ENCODE data around the gene VPS8.

The VPS8 gene

GRCh38 chr3:184769382-184770170, 42.4 kb upstream of the VPS8 start:
- Histone ChIP-seq H3F3A (ENCODE audit: insufficient read depth) (no peaks in the 10 kb centered on the region), H3K36me3 (ENCODE audit: low read length) (no peaks in the 10 kb centered on the region), H3K4me3 (ENCODE audit: insufficient read depth, low read length, poor library complexity, severe bottlenecking) (no peak overlapping the region), H3K27ac (ENCODE audit: low read depth, low read length) (no peak overlapping the region), H3K9ac (ENCODE audit: low read length) (no peak overlapping the region), H3K9me3 (ENCODE audit: insufficient read depth, low read length) (no peaks in the 10 kb centered on the region), H3K79me2 (ENCODE audit: insufficient read depth, low read length) (no peaks in the 10 kb centered on the region), H3K27me3 (ENCODE audit: low read length) (no peaks in the 10 kb centered on the region), H3K9me2 (replicated peaks; ENCODE audit: insufficient read depth, low read length) (no peaks in the 10 kb centered on the region), H4K20me1 (ENCODE audit: low read depth, low read length) (no peaks in the 10 kb centered on the region), H3K4me2 (ENCODE audit: low read depth, low read length, poor library complexity, severe bottlenecking) (no peak overlapping the region), H2AFZ (ENCODE audit: low read depth, low read length, severe bottlenecking) (no peak overlapping the region)
- TF ChIP-seq CTCF (IDR thresholded peaks at IDR 0.05; ENCODE audit: insufficient read depth, low read length, poor library complexity, severe bottlenecking) = no peak

DNA sequence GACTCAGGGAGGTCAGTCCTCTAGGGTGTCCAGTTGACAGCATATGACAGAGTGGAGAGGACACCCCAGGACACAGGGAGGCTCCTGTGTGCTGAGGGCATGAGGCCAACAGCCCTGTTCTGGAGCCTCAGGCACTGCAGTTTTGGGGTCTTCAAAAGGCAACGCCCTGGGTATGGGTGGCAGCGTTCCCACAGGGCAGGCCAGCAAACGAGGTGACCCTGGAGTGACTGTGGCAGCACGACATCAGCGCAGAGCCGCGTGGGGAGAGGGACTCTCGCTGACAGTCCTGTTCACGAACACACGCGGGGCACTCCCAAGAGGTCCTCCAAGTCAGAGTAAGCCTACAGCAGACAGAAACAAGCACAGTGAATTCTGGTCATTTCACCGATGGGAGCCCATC, 41.4 kb upstream of the VPS8 start:
- no peaks in the 10 kb centered on the region for H3K79me2 ChIP-seq (ENCODE audit: insufficient read depth, low read length)
- H3K27ac ChIP-seq (ENCODE audit: low read depth, low read length) = no peak overlapping the region
- no peak overlapping the region for H3K9ac ChIP-seq (ENCODE audit: low read length)
- TF ChIP-seq EZH2phosphoT487 (conservative IDR thresholded peaks at IDR 0.05; ENCODE audit: low read length) (no peak), CTCF (IDR thresholded peaks at IDR 0.05; ENCODE audit: insufficient read depth, low read length, poor library complexity, severe bottlenecking) (no peak)
- no peaks in the 10 kb centered on the region for H3K36me3 ChIP-seq (ENCODE audit: low read length)
- H4K20me1 ChIP-seq (ENCODE audit: low read depth, low read length) = no peaks in the 10 kb centered on the region
- no peaks in the 10 kb centered on the region for H3K9me3 ChIP-seq (ENCODE audit: insufficient read depth, low read length)
- H3K9me2 ChIP-seq (replicated peaks; ENCODE audit: insufficient read depth, low read length) = no peaks in the 10 kb centered on the region
- no peak overlapping the region for H3K4me2 ChIP-seq (ENCODE audit: low read depth, low read length, poor library complexity, severe bottlenecking)
- H3F3A ChIP-seq (ENCODE audit: insufficient read depth) = no peaks in the 10 kb centered on the region
- H3K27me3 ChIP-seq (ENCODE audit: low read length) = no peaks in the 10 kb centered on the region
- no peak overlapping the region for H2AFZ ChIP-seq (ENCODE audit: low read depth, low read length, severe bottlenecking)
- H3K4me3 ChIP-seq (ENCODE audit: insufficient read depth, low read length, poor library complexity, severe bottlenecking) = no peak overlapping the region

DNA sequence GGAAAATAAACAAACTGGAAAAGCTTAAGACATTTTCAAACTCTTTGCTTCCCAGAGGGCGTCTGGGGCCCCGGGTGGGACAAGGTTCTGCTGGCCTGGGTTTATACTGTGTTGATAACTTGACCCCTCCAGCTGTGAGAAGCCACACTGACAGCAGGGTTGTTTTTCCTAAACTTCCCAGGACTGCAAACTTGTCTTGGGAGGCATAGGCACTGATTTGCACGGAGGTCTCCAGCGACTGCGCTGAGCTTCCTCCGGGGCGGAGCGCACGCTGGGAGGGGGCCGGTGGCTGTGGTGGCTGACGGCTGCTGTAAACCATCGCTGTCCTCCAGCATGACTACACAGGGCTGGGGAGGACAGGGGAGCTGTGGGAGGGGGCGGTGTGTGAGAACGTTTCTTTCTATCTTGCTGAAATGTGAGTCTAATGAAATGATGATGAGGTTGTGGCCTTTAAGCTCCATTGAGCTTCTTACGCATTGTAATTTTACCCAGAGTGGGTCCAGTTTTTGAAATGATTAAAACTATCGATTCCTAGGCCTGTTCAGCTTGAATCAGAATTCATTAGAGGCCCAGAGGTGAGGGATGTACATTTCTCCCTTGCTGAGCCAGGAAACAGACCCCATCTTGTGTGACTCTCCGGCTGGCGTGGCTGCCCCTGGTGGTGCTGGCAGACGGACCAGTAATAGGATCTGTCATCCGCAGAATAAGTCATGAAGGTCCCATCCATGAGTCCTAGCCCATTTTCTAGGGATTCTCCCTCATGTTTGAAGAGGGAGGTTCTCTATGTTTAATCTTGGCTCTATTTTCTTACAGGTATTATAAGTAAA, 40.5 kb upstream of the VPS8 start:
- Histone ChIP-seq H3K4me3 (ENCODE audit: insufficient read depth, low read length, poor library complexity, severe bottlenecking) (no peak overlapping the region), H3K27me3 (ENCODE audit: low read length) (no peaks in the 10 kb centered on the region), H3K27ac (ENCODE audit: low read depth, low read length) (no peak overlapping the region), H2AFZ (ENCODE audit: low read depth, low read length, severe bottlenecking) (no peak overlapping the region), H4K20me1 (ENCODE audit: low read depth, low read length) (no peaks in the 10 kb centered on the region), H3K36me3 (ENCODE audit: low read length) (no peaks in the 10 kb centered on the region), H3K9me2 (replicated peaks; ENCODE audit: insufficient read depth, low read length) (no peaks in the 10 kb centered on the region), H3K9ac (ENCODE audit: low read length) (no peak overlapping the region), H3K79me2 (ENCODE audit: insufficient read depth, low read length) (no peaks in the 10 kb centered on the region), H3K9me3 (ENCODE audit: insufficient read depth, low read length) (no peaks in the 10 kb centered on the region), H3F3A (ENCODE audit: insufficient read depth) (no peaks in the 10 kb centered on the region), H3K4me2 (ENCODE audit: low read depth, low read length, poor library complexity, severe bottlenecking) (no peak overlapping the region)
- TF ChIP-seq EZH2phosphoT487 (conservative IDR thresholded peaks at IDR 0.05; ENCODE audit: low read length) = no peak
- TF ChIP-seq CTCF (IDR thresholded peaks at IDR 0.05; ENCODE audit: insufficient read depth, low read length, poor library complexity, severe bottlenecking) = no peak

All from SU-DHL-6 (cell line).